ENCODE measurements around the gene B4GALT4.

DNA sequence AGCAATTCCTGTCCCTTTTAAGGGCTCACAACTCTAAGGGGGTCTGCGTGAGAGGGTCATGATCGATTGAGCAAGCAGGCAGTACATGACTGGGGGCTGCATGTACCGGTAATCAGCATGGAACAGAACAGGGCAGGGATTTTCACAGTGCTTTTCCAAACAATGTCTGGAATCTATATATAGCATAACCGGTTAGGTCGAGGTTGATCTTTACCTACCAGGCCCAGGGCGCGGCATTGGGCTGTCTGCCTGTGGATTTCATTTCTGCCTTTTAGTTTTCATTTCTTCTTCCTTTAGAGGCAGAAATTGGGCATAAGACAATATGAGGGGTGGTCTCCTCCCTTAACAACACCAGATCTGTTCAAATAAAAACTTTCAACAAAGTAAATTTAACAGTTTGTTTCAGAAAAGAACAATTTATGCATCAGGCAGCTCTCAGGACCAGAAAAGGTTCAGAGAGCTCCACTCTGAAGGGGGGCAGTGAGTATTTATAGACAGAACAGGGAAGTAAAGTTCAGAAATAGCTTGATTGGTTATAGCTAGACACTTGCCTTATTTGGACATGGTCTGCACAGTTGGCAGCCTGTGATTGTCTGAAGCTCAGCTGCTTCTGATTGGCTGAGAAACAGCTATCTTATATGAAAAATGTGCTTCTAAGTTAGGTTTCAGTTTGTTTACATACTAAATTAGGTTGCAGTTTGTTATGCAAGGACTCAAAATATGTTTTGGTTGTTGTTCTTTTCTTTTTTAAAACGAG lies 17.2 kb upstream of the B4GALT4 start:
- TF ChIP-seq POLR2AphosphoS5 (IDR thresholded peaks at IDR 0.05; ENCODE audit: low read depth, low read length) (no peak), POLR2A (IDR thresholded peaks at IDR 0.05; ENCODE audit: low read depth, low read length) (no peak), PAX5 (IDR thresholded peaks at IDR 0.05; ENCODE audit: insufficient read depth, low read length, severe bottlenecking) (no peak), SPI1 (IDR thresholded peaks at IDR 0.05; ENCODE audit: low read depth, low read length) (no peak), TAF1 (IDR thresholded peaks at IDR 0.05; ENCODE audit: low read depth, low read length) (no peak), POU2F2 (IDR thresholded peaks at IDR 0.05; ENCODE audit: low read depth, low read length) (no peak)

All from GM12891 (cell line).